MCF 10A (cell line): ENCODE data around the gene OR8B4. TPM values are rescaled to one million over a fixed set of nuclear protein-coding genes. Genes with fewer than 3 reads are reported as not detected.

ENCODE experiments used
- BruUV-seq: library from RNA; stranded (reverse); fragments of 400-500 nt; replicated peaks from 2 replicates; lab custom pipeline; 2021; lab: Mats Ljungman, UMichigan
- CTCF ChIA-PET: fragments of 300-600 bp; sonication (Branson Sonifier 250); formaldehyde crosslinking; extraction: SDS; loops from one replicate; lab custom pipeline; 2021; ENCODE audit warnings: antibody characterized with exemption, inconsistent platforms; lab: Yijun Ruan, JAX
- POLR2A ChIA-PET: fragments of 300-600, 350-650 bp; sonication (Branson Sonifier 250); formaldehyde crosslinking; extraction: SDS; loops from one replicate; lab custom pipeline; 2020; ENCODE audit warnings: antibody characterized with exemption, inconsistent platforms; lab: Yijun Ruan, JAX
- DNase-seq: peaks from one replicate; pipeline ENCODE4 v3.0.0-alpha.2; 2018; ENCODE audit not compliant: unreplicated experiment
- H3K27ac Mint-ChIP-seq: one replicate; pipeline ENCODE4 v1.8.0; 2022; ENCODE audit warnings: mild to moderate bottlenecking, low read depth, mixed read lengths; ENCODE audit not compliant: unreplicated experiment
- H3K27me3 Mint-ChIP-seq: one replicate; pipeline ENCODE4 v1.8.0; 2022; ENCODE audit warnings: mixed read lengths; ENCODE audit not compliant: insufficient read depth, unreplicated experiment
- H3K36me3 Mint-ChIP-seq: one replicate; pipeline ENCODE4 v1.8.0; 2022; ENCODE audit warnings: mild to moderate bottlenecking, moderate library complexity, mixed read lengths; ENCODE audit not compliant: insufficient read depth, unreplicated experiment
- H3K4me1 Mint-ChIP-seq: one replicate; pipeline ENCODE4 v1.8.0; 2022; ENCODE audit warnings: mixed read lengths; ENCODE audit not compliant: insufficient read depth, unreplicated experiment
- H3K4me3 Mint-ChIP-seq: one replicate; pipeline ENCODE4 v1.8.0; 2022; ENCODE audit warnings: mild to moderate bottlenecking, moderate library complexity, mixed read lengths; ENCODE audit not compliant: unreplicated experiment
- H3K9me3 Mint-ChIP-seq: one replicate; pipeline ENCODE4 v1.8.0; 2022; ENCODE audit warnings: mixed read lengths; ENCODE audit not compliant: unreplicated experiment
- CTCF ChIP-seq: fragments of 200-600 bp; IDR thresholded peaks from one replicate; pipeline ENCODE4 v1.8.0; 2022; ENCODE audit warnings: antibody characterized with exemption, mild to moderate bottlenecking; ENCODE audit not compliant: unreplicated experiment
- intact Hi-C: fragments of 100-400 bp; cut with micrococcal nuclease; formaldehyde crosslinking; loops from 2 replicates; pipeline ENCODE4 v1.14.1; 2022
- total RNA-seq: library from RNA; stranded (reverse); gene quantifications from 2 replicates; pipeline ENCODE4 v1.2.3, GENCODE V29; 2022

Gene OR8B4
- total RNA-seq, 1 experiment from 2014 or later: not detected

GRCh38 chr11:124441081-124441480, 16.4 kb upstream of the OR8B4 start:
- CTCF ChIA-PET: interaction anchor here (0.5 kb wide), 1 partner anchor 167 kb away, joined by 3 read pairs; no protein-coding TSS in a partner anchor
- intact Hi-C loops: no loop called here
- peaks cover 47% of the 10 kb centered on the region for H3K27me3 Mint-ChIP-seq

GRCh38 chr11:124440608-124441007, 15.9 kb upstream of the OR8B4 start:
- CTCF ChIA-PET: no interaction called here
- H3K9me3 Mint-ChIP-seq: no peaks in the 10 kb centered on the region
- H3K36me3 Mint-ChIP-seq: peaks cover 4% of the 10 kb centered on the region
- intact Hi-C loops: no loop called here
- POLR2A ChIA-PET: no interaction called here
- no peak for TF ChIP-seq CTCF
- H3K4me1 Mint-ChIP-seq: no peaks in the 10 kb centered on the region
- no peak overlapping the region for H3K4me3 Mint-ChIP-seq
- H3K27ac Mint-ChIP-seq: no peak overlapping the region
- no TSS peak for BruUV-seq
- DNase-seq: no peak
- H3K27me3 Mint-ChIP-seq: peaks cover 52% of the 10 kb centered on the region

More at GRCh38 chr11:124441081-124441480, 16.4 kb upstream of the OR8B4 start:
- DNase-seq: no peak
- TF ChIP-seq CTCF: no peak
- H3K36me3 Mint-ChIP-seq: peaks cover 4% of the 10 kb centered on the region
- no peak overlapping the region for H3K4me3 Mint-ChIP-seq
- H3K27ac Mint-ChIP-seq: no peak overlapping the region
- no peaks in the 10 kb centered on the region for H3K9me3 Mint-ChIP-seq
- BruUV-seq: no TSS peak
- no peaks in the 10 kb centered on the region for H3K4me1 Mint-ChIP-seq
- POLR2A ChIA-PET: no interaction called here

- intact Hi-C loops: no loop called here
- CTCF ChIA-PET: interaction anchor here (1.5 kb wide), 1 partner anchor 33 kb away, joined by 4 read pairs; no protein-coding TSS in a partner anchor
- Mint-ChIP-seq H3K36me3 (no peaks in the 10 kb centered on the region), H3K27ac (no peak overlapping the region), H3K27me3 (peaks cover 90% of the 10 kb centered on the region), H3K4me1 (no peaks in the 10 kb centered on the region), H3K9me3 (peaks cover 3% of the 10 kb centered on the region), H3K4me3 (no peak overlapping the region)
- TF ChIP-seq CTCF: no peak
- no peak for DNase-seq
- BruUV-seq: no TSS peak
- POLR2A ChIA-PET: no interaction called here
Observed at GRCh38 chr11:124434699-124435098, 10.0 kb upstream of the OR8B4 start.

GRCh38 chr11:124429599-124429998, 4.9 kb upstream of the OR8B4 start:
- Mint-ChIP-seq H3K4me1 (no peaks in the 10 kb centered on the region), H3K4me3 (no peak overlapping the region), H3K36me3 (no peaks in the 10 kb centered on the region), H3K9me3 (peaks cover 8% of the 10 kb centered on the region), H3K27ac (no peak overlapping the region), H3K27me3 (peaks cover 62% of the 10 kb centered on the region)
- TF ChIP-seq CTCF: no peak
- intact Hi-C loops: no loop called here
- POLR2A ChIA-PET: interaction anchor here (0.8 kb wide), 1 partner anchor 12 kb away, joined by 4 read pairs; no protein-coding TSS in a partner anchor
- BruUV-seq: no TSS peak
- no peak for DNase-seq
- CTCF ChIA-PET: interaction anchor here (0.6 to 1.4 kb wide), 6 partner anchors 14 to 710 kb away, joined by 3 to 8 read pairs (median 3); no protein-coding TSS in a partner anchor
